Common myeloid progenitor, CD34-positive (primary cell): ENCODE data around the gene FOSL1.

Experiments
- CTCF ChIA-PET: fragments of 350-600 bp; sonication (Branson Sonifier 250); formaldehyde crosslinking; loops from one replicate; lab custom pipeline; 2021; ENCODE audit warnings: antibody characterized with exemption; lab: Charles Lee
- POLR2A ChIA-PET: fragments of 350-600 bp; sonication (Branson Sonifier 250); formaldehyde crosslinking; loops from one replicate; lab custom pipeline; 2021; ENCODE audit warnings: antibody characterized with exemption; lab: Charles Lee
- DNase-seq, 3 donors: peaks; one replicate each; pipeline versions ENCODE4 v3.0.0 to v3.0.0-alpha.2; 2013
- H3K27ac ChIP-seq, 2 experiments: 1 replicate in 1 of 2; 2 replicates in 1 of 2; pipeline ENCODE4 v1.7.0; 2013; ENCODE audit warnings: inconsistent platforms in 2 of 2, low read length in 2 of 2, mild to moderate bottlenecking in 2 of 2, low read depth in 1 of 2, moderate library complexity in 1 of 2; ENCODE audit not compliant: severe bottlenecking in 2 of 2, insufficient read depth in 1 of 2, poor library complexity in 1 of 2
- H3K27me3 ChIP-seq, 5 experiments: replicated peaks in 2 of 5; 1 replicate in 3 of 5; 2 replicates in 2 of 5; pipeline versions ENCODE4 v1.6.1 to v1.7.0; 2013; ENCODE audit warnings: low read length in 4 of 5, mild to moderate bottlenecking in 2 of 5, moderate library complexity in 2 of 5, inconsistent platforms in 1 of 5; ENCODE audit not compliant: insufficient read depth in 5 of 5, control insufficient read depth in 4 of 5
- H3K36me3 ChIP-seq, 4 experiments: 1 replicate in 2 of 4; 2 replicates in 2 of 4; pipeline versions ENCODE4 v1.6.1 to v1.7.0; 2013; ENCODE audit warnings: low read length in 3 of 4, control low read depth in 1 of 4, mild to moderate bottlenecking in 1 of 4; ENCODE audit not compliant: control insufficient read depth in 4 of 4, insufficient read depth in 4 of 4
- H3K4me1 ChIP-seq, 4 experiments: 1 replicate in 3 of 4; 2 replicates in 1 of 4; pipeline versions ENCODE4 v1.6.1 to v1.7.1; 2013; ENCODE audit warnings: low read length in 3 of 4, mild to moderate bottlenecking in 3 of 4, control low read depth in 1 of 4, inconsistent platforms in 1 of 4, moderate library complexity in 1 of 4; ENCODE audit not compliant: control insufficient read depth in 4 of 4, insufficient read depth in 4 of 4; ENCODE audit errors: control extremely low read depth in 1 of 4
- H3K4me3 ChIP-seq, 7 experiments: 1 replicate in 4 of 7; 2 replicates in 3 of 7; pipeline versions ENCODE4 v1.5.1 to v1.7.0; 2013; ENCODE audit warnings: mild to moderate bottlenecking in 7 of 7, low read length in 6 of 7, moderate library complexity in 6 of 7, inconsistent platforms in 2 of 7, low read depth in 2 of 7, control low read depth in 1 of 7; ENCODE audit not compliant: insufficient read depth in 4 of 7, control insufficient read depth in 1 of 7; ENCODE audit errors: extremely low read depth in 1 of 7
- H3K9me3 ChIP-seq, 5 experiments: 1 replicate in 4 of 5; 2 replicates in 1 of 5; pipeline versions ENCODE4 v1.6.1 to v1.7.1; 2013; ENCODE audit warnings: low read length in 4 of 5, mild to moderate bottlenecking in 2 of 5, inconsistent platforms in 1 of 5, low read depth in 1 of 5, moderate library complexity in 1 of 5; ENCODE audit not compliant: control insufficient read depth in 4 of 5, insufficient read depth in 2 of 5; ENCODE audit errors: control extremely low read depth in 1 of 5
- WGBS: methylation state at CpG from one replicate; pipeline ENCODE4 v1.1.5; 2013; ENCODE audit not compliant: insufficient coverage; 5-methylcytosine and 5-hydroxymethylcytosine counted together

The FOSL1 gene

DNA sequence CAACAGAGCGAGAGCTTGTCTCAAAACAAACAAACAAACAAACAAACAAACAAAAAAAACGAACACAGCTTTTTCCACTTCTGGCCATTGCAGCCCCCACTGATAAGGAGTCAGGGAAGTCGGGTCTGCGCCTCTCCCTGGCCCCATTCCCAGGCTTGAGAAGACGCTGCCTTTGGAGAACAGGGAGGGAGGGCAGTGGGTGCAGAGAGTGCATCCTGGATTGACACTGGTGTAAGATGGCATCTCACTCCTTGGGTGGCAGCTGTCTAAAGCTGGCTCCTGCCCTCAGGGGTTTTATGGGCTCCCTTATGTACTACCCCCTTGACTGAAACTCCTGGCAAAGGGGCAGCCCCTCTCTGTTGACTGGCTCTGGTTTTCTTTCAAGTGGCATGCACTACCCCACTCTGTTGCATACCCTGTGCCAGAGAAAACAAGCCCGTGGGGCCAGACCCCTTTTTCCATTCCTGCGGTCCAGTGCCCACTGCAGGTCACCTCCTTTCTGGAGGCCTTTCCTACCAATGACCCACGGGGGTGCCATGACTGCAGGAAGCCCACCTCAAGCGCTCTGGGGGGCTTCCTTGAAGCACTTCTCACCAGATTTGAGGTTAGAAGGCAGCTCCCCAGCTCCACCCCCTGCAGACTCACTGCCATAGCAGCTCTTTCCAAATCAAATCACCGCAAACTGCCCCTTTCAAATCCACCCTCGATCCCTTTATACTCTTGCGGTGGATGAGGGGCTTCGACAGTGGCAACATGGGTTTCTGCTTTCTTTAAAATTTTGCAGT lies 31.8 kb upstream of the FOSL1 start:
- CTCF ChIA-PET: interaction anchor here (0.8 to 3.6 kb wide), 8 partner anchors 10 to 43 kb away, joined by 3 to 34 read pairs (median 4); partner anchors contain the start of genes C11orf68, CCDC85B and FIBP
- Histone ChIP-seq H3K4me3 (no peak overlapping the region), H3K36me3 (no peaks in the 10 kb centered on the region), H3K27ac (no peak overlapping the region), H3K27me3 (no peaks in the 10 kb centered on the region), H3K4me1 (peaks cover 7 to 40% (median 38%) of the 10 kb centered on the region in 4 experiments), H3K9me3 (no peaks in the 10 kb centered on the region)
- POLR2A ChIA-PET: interaction anchor here (0.7 to 1.6 kb wide), 3 partner anchors 29 to 43 kb away, joined by 3 to 5 read pairs (median 4); no protein-coding TSS in a partner anchor
- 81% methylated on average over 11 of the region's 13 CpGs for WGBS
- DNase-seq: peak in 2 of 3 donors; percentile 43 to 47

- DNase-seq: peak in 1 of 3 donors; percentile 18
- CTCF ChIA-PET: interaction anchor here (0.9 to 2.0 kb wide), 9 partner anchors 8 to 47 kb away, joined by 3 to 8 read pairs (median 3); partner anchors contain the start of gene CCDC85B
- peak overlapping the region; percentile 46 to 77 for H3K27ac ChIP-seq
Observed at GRCh38 chr11:65928667-65929066, 28.5 kb upstream of the FOSL1 start.

DNA sequence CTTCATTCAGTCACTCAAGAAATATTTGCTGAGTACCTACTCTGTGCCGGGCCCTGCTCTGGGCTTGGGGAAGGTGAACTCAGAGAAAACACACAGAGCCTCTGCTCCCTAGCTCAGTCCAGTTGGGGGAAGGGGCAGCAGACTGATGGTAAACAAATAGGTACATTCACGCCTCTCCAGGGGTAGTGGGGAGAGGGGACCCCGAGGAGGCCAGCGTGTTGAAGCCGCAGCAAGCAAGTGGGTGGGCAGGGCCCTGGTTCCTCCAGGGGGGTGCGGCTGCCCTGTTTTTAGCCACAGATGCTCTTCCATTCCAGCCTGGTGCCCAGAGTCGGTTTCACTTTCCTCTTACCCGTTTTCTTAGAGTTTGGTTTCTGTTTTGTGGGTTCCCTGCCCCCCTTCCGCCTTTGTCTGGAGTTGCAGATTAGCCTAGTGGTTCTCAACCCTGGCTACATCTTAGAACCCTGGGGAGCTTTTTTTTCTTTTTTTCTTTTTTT lies 27.8 kb upstream of the FOSL1 start:
- peaks cover 0 to 15% (median 7%) of the 10 kb centered on the region in 4 experiments for H3K36me3 ChIP-seq
- H3K4me1 ChIP-seq: peaks cover 7 to 41% (median 39%) of the 10 kb centered on the region in 4 experiments
- whole genome bisulfite sequencing: 0% methylated on average over 5 of the region's 9 CpGs
- H3K27me3 ChIP-seq: no peaks in the 10 kb centered on the region
- DNase-seq: peak; percentile 97 to 99 (median 98)
- no peaks in the 10 kb centered on the region for H3K9me3 ChIP-seq
- ChIA-PET POLR2A (interaction anchor here (0.6 to 1.2 kb wide), 6 partner anchors 8 to 54 kb away, joined by 3 to 4 read pairs (median 3); partner anchors contain the start of genes CCDC85B and FIBP), CTCF (interaction anchor here (0.9 to 1.7 kb wide), 9 partner anchors 8 to 57 kb away, joined by 3 to 4 read pairs (median 3); partner anchors contain the start of gene CCDC85B)
- peak overlapping the region; percentile 27 to 77 for H3K27ac ChIP-seq
- peak overlapping the region in 5 of 7 experiments; percentile 23 to 66 (median 50) for H3K4me3 ChIP-seq

More at GRCh38 chr11:65928667-65929066, 28.5 kb upstream of the FOSL1 start:
- Histone ChIP-seq H3K27me3 (no peaks in the 10 kb centered on the region), H3K4me1 (peaks cover 7 to 41% (median 39%) of the 10 kb centered on the region in 4 experiments), H3K9me3 (no peaks in the 10 kb centered on the region), H3K36me3 (peaks cover 0 to 9% (median 4%) of the 10 kb centered on the region in 4 experiments), H3K4me3 (peak overlapping the region in 3 of 7 experiments; percentile 23 to 66 (median 52))
- WGBS: 33% methylated on average over 6 of the region's 6 CpGs
- POLR2A ChIA-PET: interaction anchor here (0.7 to 1.0 kb wide), 3 partner anchors 9 to 40 kb away, joined by 3 to 4 read pairs (median 3); partner anchors contain the start of genes CCDC85B and FIBP

GRCh38 chr11:65925397-65925796 lies 25.2 kb upstream of the FOSL1 start:
- DNase-seq: no peak
- Histone ChIP-seq H3K27me3 (no peaks in the 10 kb centered on the region), H3K9me3 (no peaks in the 10 kb centered on the region), H3K27ac (no peak overlapping the region), H3K36me3 (peaks cover 7 to 33% (median 20%) of the 10 kb centered on the region in 4 experiments), H3K4me1 (peaks cover 7 to 46% (median 36%) of the 10 kb centered on the region in 4 experiments), H3K4me3 (no peak overlapping the region)
- WGBS: 83% methylated on average over 1 of the region's 2 CpGs
- ChIA-PET POLR2A (no interaction called here), CTCF (no interaction called here)

- Histone ChIP-seq H3K9me3 (no peaks in the 10 kb centered on the region), H3K27ac (no peak overlapping the region), H3K4me1 (peaks cover under 1 to 41% (median 31%) of the 10 kb centered on the region in 4 experiments), H3K4me3 (no peak overlapping the region), H3K36me3 (peaks cover 7 to 33% (median 20%) of the 10 kb centered on the region in 4 experiments), H3K27me3 (no peaks in the 10 kb centered on the region)
- WGBS: 8% methylated on average over 2 of the region's 3 CpGs
- ChIA-PET POLR2A (interaction anchor here (0.7 to 1.9 kb wide), 3 partner anchors 22 to 39 kb away, joined by 3 to 5 read pairs (median 4); partner anchors contain the start of genes FOSL1 and SART1), CTCF (interaction anchor here (0.8 to 2.5 kb wide), 14 partner anchors 9 to 200 kb away, joined by 3 to 8 read pairs (median 4); partner anchors contain the start of genes CCDC85B and FIBP)
- DNase-seq: peak in 2 of 3 donors; percentile 47 to 52
Observed at GRCh38 chr11:65922565-65922964, 22.4 kb upstream of the FOSL1 start.

- H3K27me3 ChIP-seq: no peaks in the 10 kb centered on the region
- peaks cover 7 to 38% (median 23%) of the 10 kb centered on the region in 4 experiments for H3K36me3 ChIP-seq
- peaks cover 0 to 41% (median 32%) of the 10 kb centered on the region in 4 experiments for H3K4me1 ChIP-seq
- H3K4me3 ChIP-seq: no peak overlapping the region
- DNase-seq: no peak
- 100% methylated on average over 5 of the region's 10 CpGs for WGBS
- no peaks in the 10 kb centered on the region for H3K9me3 ChIP-seq
- no peak overlapping the region for H3K27ac ChIP-seq
- ChIA-PET POLR2A (interaction anchor here (1.8 to 1.9 kb wide), 2 partner anchors 21 to 39 kb away, joined by 5 to 6 read pairs; partner anchors contain the start of genes FOSL1 and SART1), CTCF (interaction anchor here (0.6 to 2.5 kb wide), 10 partner anchors 10 to 227 kb away, joined by 3 to 8 read pairs (median 4); partner anchors contain the start of gene SART1)
Observed at GRCh38 chr11:65921876-65922275, 21.7 kb upstream of the FOSL1 start.
